ENCODE data around the gene CMIP.

DNA sequence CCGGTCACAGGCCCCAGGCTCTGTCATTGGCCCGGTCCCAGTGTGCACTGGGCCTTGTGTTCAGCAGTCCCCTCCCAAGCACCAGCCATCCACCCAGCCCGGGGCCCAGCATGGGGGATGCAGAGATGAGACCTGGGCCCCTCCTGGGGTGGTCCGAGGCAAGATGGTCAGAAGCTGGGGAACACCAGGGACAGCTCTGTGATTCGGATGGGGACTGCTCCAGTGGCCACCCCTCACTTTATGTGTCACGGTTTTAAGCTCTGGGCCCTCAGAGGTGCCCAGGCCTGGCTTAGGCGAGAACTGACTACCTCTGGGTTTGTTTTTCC, 242.5 kb downstream of the CMIP start:
- TF ChIP-seq POLR2A (IDR thresholded peaks at IDR 0.05) = no peak
- TF ChIP-seq, protein P1, sequence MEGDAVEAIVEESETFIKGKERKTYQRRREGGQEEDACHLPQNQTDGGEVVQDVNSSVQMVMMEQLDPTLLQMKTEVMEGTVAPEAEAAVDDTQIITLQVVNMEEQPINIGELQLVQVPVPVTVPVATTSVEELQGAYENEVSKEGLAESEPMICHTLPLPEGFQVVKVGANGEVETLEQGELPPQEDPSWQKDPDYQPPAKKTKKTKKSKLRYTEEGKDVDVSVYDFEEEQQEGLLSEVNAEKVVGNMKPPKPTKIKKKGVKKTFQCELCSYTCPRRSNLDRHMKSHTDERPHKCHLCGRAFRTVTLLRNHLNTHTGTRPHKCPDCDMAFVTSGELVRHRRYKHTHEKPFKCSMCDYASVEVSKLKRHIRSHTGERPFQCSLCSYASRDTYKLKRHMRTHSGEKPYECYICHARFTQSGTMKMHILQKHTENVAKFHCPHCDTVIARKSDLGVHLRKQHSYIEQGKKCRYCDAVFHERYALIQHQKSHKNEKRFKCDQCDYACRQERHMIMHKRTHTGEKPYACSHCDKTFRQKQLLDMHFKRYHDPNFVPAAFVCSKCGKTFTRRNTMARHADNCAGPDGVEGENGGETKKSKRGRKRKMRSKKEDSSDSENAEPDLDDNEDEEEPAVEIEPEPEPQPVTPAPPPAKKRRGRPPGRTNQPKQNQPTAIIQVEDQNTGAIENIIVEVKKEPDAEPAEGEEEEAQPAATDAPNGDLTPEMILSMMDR (IDR thresholded peaks at IDR 0.05) = no peak
